ENCODE results near the gene RB1.

The RB1 gene

DNA sequence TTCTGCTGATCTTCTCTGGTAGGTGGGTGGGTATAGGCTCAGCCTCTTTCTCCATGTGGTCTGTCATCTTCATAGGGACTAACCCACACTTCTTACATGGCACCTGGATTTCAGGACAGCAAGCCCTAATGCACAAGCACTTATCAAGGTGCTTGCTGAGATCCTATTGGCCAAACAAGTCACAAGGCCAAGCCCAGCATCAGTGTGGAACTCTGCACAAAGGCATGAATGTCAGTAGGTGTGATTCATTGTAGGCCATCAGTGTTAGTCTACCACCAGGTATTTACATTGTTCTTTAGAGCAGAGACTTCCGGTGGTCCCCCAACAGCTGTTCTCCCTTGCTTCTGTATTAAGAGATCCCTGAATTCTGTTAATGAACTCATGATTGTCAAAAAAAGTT, 8.3 kb upstream of the RB1 start:
- H3K4me3 ChIP-seq (ENCODE audit: low read depth, low read length) = no peak overlapping the region
- no peak for DNase-seq (ENCODE audit: low read depth)
- TF ChIP-seq, protein P1, sequence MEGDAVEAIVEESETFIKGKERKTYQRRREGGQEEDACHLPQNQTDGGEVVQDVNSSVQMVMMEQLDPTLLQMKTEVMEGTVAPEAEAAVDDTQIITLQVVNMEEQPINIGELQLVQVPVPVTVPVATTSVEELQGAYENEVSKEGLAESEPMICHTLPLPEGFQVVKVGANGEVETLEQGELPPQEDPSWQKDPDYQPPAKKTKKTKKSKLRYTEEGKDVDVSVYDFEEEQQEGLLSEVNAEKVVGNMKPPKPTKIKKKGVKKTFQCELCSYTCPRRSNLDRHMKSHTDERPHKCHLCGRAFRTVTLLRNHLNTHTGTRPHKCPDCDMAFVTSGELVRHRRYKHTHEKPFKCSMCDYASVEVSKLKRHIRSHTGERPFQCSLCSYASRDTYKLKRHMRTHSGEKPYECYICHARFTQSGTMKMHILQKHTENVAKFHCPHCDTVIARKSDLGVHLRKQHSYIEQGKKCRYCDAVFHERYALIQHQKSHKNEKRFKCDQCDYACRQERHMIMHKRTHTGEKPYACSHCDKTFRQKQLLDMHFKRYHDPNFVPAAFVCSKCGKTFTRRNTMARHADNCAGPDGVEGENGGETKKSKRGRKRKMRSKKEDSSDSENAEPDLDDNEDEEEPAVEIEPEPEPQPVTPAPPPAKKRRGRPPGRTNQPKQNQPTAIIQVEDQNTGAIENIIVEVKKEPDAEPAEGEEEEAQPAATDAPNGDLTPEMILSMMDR (conservative IDR thresholded peaks at IDR 0.05; ENCODE audit: low read depth, low read length) = no peak

DNA sequence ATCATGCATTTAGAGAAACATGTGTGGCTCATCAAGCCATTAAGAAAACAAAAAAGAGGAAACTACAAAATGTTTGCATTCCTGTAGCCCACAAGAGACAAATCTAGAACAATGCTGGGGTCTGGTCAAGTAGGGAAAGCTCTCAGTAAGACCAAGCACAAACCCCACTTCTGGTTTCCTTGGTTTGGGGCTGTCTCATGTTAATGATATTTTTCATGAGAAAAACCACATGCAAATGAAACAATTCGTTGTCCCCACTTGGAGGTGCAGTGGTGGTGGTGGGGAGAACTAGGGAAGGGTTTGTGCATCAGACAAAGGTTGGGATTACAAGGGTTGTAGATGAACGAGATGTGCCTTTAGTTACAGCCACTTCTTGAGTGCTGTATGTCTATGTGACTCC, 7.0 kb upstream of the RB1 start:
- TF ChIP-seq, protein P1 (conservative IDR thresholded peaks at IDR 0.05; ENCODE audit: low read depth, low read length) = no peak
- no peak for DNase-seq (ENCODE audit: low read depth)

DNA sequence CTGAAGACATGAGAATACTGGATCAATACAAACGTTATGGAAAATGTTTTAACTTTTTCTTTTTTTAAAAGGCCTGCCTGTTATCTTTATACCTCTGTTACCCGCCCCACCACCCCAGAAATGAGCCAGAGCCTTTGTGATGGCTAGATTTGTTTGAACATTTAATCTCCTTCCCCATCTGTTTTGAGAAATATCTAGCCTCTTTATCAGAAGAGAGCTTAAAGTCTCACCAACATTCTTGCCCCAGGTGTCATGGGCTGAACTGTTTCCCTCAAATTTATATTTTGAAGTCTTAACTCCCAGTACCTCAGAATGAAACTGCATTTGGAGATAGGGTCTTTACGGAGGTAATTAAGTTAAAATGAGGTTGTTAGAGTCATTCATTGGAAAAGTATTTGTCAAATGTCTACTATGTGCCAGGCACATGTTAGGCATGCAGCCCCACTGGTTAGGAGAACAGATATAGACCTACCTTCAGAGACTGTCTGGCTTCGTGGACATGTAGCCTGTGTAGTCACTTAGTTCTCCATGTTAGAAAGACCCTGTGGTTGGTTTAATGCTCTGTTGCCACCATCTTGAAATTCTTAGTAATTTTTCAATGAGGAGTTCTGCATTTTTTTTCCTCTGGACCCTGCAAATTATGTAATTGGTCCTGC, 6.3 kb upstream of the RB1 start:
- TF ChIP-seq, protein P1 (conservative IDR thresholded peaks at IDR 0.05; ENCODE audit: low read depth, low read length) = no peak
- no peak overlapping the region for H3K4me3 ChIP-seq (ENCODE audit: low read depth, low read length)
- DNase-seq (ENCODE audit: low read depth) = no peak

More for the DNA sequence above, 7.0 kb upstream of the RB1 start:
- H3K4me3 ChIP-seq (ENCODE audit: low read depth, low read length) = no peak overlapping the region

DNA sequence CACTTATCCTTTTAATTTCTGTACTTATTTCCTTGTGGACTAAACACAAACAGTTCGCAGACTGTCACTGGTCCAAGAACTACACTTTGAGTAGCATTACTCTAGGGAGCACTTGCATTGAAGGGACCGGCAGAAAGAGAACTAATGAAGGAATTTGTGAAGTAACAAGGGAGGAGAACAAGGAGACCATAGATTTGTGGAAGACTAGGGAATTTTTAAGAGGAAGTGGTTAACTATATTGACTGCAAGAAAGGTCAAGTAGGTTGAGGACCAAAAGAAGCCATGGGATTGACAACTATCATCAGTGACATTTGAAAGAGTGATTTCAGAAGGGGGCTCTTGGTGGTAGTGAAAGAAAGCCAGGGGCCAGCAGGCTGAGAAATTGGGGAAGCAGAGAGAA, 4.0 kb upstream of the RB1 start:
- H3K4me3 ChIP-seq (ENCODE audit: low read depth, low read length) = no peak overlapping the region
- DNase-seq (ENCODE audit: low read depth) = no peak
- TF ChIP-seq, protein P1 (conservative IDR thresholded peaks at IDR 0.05; ENCODE audit: low read depth, low read length) = no peak

DNA sequence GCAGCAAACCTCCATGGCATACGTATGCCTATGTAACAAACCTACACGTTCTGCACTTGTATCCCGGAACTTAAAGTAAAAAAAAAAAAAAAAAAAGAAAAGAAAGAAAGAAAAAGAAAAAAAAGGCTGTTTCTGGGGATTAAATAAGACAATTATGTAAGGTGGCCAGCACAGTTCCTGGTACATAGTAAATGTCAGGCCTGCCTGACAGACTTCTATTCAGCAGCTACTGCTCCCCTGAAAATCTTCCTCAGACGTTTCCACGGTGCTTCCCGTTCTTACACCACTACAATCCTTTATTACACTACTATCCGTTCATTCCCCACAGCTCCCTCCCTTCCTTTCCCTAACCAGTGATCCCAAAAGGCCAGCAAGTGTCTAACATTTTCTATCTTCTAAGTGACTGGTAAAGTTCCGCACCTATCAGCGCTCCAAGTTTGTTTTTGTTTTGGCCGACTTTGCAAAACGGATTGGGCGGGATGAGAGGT, 636 bp upstream of the RB1 start:
- TF ChIP-seq, protein P1 (conservative IDR thresholded peaks at IDR 0.05; ENCODE audit: low read depth, low read length) = no peak
- H3K4me3 ChIP-seq (ENCODE audit: low read depth, low read length) = peak overlapping the region; percentile 82
- DNase-seq (ENCODE audit: low read depth) = peak; percentile 41

DNA sequence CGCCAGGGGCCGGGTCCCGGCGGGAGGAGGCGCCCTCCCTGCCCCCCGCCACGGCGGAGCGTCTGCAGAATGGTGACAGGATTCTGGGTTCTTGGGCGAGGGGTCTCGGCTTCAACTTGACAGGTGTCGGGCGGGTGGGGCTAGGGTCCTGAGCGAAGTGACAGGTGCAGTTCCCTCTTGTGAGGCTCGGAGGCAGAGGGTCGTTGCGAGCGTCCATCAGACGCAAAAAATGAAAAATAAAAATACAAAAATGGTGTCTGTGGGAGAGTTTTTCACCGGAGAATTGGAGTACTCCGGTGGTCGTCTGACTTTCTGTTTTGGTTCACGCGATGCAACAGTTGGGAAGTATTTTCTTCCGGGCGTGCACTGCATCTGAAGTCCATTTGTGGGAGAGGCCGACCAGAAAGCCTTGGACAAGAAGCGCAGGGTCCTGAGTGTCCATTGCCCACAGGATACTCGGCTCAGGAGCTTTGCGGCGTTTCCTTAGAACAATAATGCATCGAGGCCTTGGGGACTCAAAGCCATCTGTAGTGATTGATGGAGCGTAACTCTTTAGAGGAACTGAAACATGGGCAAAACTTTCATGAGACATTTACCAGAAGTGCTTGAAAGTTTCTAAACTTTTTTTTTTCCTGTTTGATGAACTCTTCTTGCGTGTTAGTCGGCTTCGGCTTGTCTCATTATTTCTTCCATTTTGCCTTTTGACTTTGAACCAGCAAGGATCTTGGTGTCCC, 759 bp downstream of the RB1 start:
- peak; percentile 63 for DNase-seq (ENCODE audit: low read depth)
- peak overlapping the region; percentile 82 for H3K4me3 ChIP-seq (ENCODE audit: low read depth, low read length)

More for the DNA sequence above, 759 bp downstream of the RB1 start:
- TF ChIP-seq, protein P1 (conservative IDR thresholded peaks at IDR 0.05; ENCODE audit: low read depth, low read length) = no peak

Data from choroid plexus epithelial cell (primary cell).